Measurements from ENCODE around the gene KAT2B.
A peak's percentile ranks its signal among the peaks of the same experiment; 100 is the strongest.
"Not testable (repeated sequence)": the region's sequence is repeated elsewhere in the genome, so short reads cannot be mapped to it uniquely, and the experiment has no call there.

The KAT2B gene

DNA sequence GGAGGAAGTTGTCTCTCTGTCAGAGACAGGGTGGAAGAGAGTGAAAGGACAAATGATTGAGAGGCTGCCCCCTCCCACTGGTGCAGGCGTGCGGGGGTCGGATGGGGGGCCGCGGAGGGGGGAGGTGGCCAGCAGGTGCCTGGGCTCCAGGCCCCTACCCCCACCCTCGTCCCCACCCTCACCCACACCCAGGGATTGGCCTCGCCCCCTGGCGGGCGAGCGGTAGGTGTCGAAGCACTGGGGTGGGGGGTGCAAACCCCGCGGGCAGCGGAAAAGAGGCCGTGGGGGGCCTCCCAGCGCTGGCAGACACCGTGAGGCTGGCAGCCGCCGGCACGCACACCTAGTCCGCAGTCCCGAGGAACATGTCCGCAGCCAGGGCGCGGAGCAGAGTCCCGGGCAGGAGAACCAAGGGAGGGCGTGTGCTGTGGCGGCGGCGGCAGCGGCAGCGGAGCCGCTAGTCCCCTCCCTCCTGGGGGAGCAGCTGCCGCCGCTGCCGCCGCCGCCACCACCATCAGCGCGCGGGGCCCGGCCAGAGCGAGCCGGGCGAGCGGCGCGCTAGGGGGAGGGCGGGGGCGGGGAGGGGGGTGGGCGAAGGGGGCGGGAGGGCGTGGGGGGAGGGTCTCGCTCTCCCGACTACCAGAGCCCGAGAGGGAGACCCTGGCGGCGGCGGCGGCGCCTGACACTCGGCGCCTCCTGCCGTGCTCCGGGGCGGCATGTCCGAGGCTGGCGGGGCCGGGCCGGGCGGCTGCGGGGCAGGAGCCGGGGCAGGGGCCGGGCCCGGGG lies at the start of gene KAT2B:
KAT2B (plus strand) TSS at position 682 of the 783 bp plus-strand sequence; CDS start at position 714, 32 bp downstream.
- H3K36me3 ChIP-seq (ENCODE audit: control insufficient read depth, insufficient read depth, low read length) = no peaks in the 10 kb centered on the region
- H3K9ac ChIP-seq (ENCODE audit: low read depth, low read length) = no peak within 1 kb of the TSS
- H3K4me3 ChIP-seq (ENCODE audit: low read depth, low read length) = peak within 1 kb of the TSS; percentile 77
- H3K9me3 ChIP-seq (ENCODE audit: control insufficient read depth, insufficient read depth, low read length) = no peaks in the 10 kb centered on the region
- H3K27ac ChIP-seq (ENCODE audit: low read depth, low read length) = peak within 1 kb of the TSS; percentile 75
- peaks cover 30% of the 10 kb centered on the region for H3K27me3 ChIP-seq (ENCODE audit: control insufficient read depth, insufficient read depth, low read length)
- peaks cover 11% of the 10 kb centered on the region; the same call in 1 of the 2 replicates for H3K4me1 ChIP-seq (ENCODE audit: control insufficient read depth, insufficient read depth, low read length)

DNA sequence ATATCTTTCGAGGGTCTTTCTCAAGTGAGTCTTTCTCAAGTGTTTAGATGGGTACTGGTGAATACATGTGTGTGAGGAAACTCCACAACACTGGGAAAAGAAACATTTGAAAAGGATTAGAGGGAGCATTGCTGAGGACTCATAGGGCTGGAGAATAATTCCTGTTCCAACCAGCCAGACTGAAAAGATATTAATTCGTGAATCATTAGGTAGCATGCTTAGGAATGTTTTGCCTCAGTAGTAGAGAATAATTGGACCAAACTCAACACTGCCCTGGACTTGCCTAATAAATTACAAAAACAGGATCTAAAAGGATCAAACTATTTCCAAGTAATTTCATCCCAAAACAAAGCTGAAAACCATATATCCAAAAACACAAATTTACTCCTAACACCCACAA lies 45.5 kb upstream of the KAT2B start:
- Histone ChIP-seq H3K9me3 (ENCODE audit: control insufficient read depth, insufficient read depth, low read length) (no peaks in the 10 kb centered on the region), H3K9ac (ENCODE audit: low read depth, low read length) (no peak overlapping the region), H3K27ac (ENCODE audit: low read depth, low read length) (no peak overlapping the region), H3K4me3 (ENCODE audit: low read depth, low read length) (no peak overlapping the region), H3K4me1 (ENCODE audit: control insufficient read depth, insufficient read depth, low read length) (no peaks in the 10 kb centered on the region), H3K36me3 (ENCODE audit: control insufficient read depth, insufficient read depth, low read length) (no peaks in the 10 kb centered on the region), H3K27me3 (ENCODE audit: control insufficient read depth, insufficient read depth, low read length) (no peaks in the 10 kb centered on the region)

DNA sequence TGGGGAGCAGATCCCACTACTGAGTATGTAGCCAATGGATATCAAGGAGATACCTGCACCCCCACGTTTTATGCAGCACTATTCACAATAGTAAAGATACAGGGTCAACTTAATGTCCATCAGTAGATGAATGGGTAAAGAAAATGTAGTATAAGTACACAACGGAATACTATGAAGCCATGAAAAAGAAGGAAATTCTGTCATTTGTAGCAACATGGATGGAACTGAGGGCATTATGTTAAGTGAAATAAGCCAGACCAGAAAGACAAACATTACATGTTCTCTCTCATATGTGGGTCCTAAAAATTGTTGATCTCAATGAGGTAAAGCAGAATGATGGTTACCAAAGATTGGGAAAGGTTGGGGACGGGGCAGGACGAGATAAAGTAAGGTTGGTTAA lies 42.7 kb upstream of the KAT2B start:
- Histone ChIP-seq H3K27me3 (ENCODE audit: control insufficient read depth, insufficient read depth, low read length) (no peaks in the 10 kb centered on the region), H3K9ac (ENCODE audit: low read depth, low read length) (no peak overlapping the region), H3K4me3 (ENCODE audit: low read depth, low read length) (no peak overlapping the region), H3K27ac (ENCODE audit: low read depth, low read length) (no peak overlapping the region), H3K36me3 (ENCODE audit: control insufficient read depth, insufficient read depth, low read length) (no peaks in the 10 kb centered on the region), H3K4me1 (ENCODE audit: control insufficient read depth, insufficient read depth, low read length) (no peaks in the 10 kb centered on the region), H3K9me3 (ENCODE audit: control insufficient read depth, insufficient read depth, low read length) (no peaks in the 10 kb centered on the region)

DNA sequence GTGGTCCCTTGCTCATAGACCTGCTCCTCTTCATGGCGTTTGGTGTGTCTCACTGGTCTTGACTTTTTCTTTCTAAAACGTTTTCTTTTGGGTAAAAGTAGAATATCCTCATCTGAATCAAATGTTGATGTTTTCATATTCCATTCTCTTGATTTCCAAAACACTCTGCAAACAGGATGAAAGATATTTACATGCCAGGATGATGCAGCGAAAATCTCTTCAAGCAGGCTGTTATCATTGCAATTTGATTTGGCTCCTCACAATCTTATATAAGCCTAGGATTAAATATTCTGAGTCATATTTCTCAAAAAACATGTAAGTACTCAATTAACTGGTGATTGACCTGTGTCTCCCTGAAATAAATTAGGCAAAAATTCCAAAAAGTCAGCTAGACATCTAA lies 38.3 kb upstream of the KAT2B start:
- no peaks in the 10 kb centered on the region for H3K4me1 ChIP-seq (ENCODE audit: control insufficient read depth, insufficient read depth, low read length)
- H3K9ac ChIP-seq (ENCODE audit: low read depth, low read length) = no peak overlapping the region
- H3K27ac ChIP-seq (ENCODE audit: low read depth, low read length) = no peak overlapping the region
- no peak overlapping the region for H3K4me3 ChIP-seq (ENCODE audit: low read depth, low read length)
- no peaks in the 10 kb centered on the region for H3K27me3 ChIP-seq (ENCODE audit: control insufficient read depth, insufficient read depth, low read length)
- no peaks in the 10 kb centered on the region for H3K9me3 ChIP-seq (ENCODE audit: control insufficient read depth, insufficient read depth, low read length)
- no peaks in the 10 kb centered on the region for H3K36me3 ChIP-seq (ENCODE audit: control insufficient read depth, insufficient read depth, low read length)

DNA sequence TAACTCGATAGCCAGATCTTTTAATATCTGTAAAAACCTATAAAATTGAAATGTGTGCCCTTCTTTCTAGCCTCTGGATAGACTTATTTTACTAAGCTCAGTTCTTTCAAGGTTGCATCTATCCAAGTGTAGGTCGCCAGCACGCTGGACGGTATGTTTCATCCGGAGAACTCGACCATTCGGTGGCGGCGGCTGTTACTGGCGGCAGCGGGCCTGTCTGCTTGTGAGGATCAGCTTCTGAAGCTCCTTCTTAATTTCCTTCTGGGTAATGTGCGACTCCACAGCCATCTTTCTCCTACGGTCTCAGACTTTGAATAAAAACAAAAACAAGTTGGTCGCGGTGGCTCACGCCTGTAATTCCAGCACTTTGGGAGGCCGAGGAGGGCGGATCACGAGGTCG lies 32.3 kb upstream of the KAT2B start:
- Histone ChIP-seq H3K9me3 (ENCODE audit: control insufficient read depth, insufficient read depth, low read length) (no peaks in the 10 kb centered on the region), H3K4me3 (ENCODE audit: low read depth, low read length) (no peak overlapping the region), H3K36me3 (ENCODE audit: control insufficient read depth, insufficient read depth, low read length) (no peaks in the 10 kb centered on the region), H3K9ac (ENCODE audit: low read depth, low read length) (no peak overlapping the region), H3K27me3 (ENCODE audit: control insufficient read depth, insufficient read depth, low read length) (no peaks in the 10 kb centered on the region), H3K27ac (ENCODE audit: low read depth, low read length) (no peak overlapping the region), H3K4me1 (ENCODE audit: control insufficient read depth, insufficient read depth, low read length) (no peaks in the 10 kb centered on the region)

DNA sequence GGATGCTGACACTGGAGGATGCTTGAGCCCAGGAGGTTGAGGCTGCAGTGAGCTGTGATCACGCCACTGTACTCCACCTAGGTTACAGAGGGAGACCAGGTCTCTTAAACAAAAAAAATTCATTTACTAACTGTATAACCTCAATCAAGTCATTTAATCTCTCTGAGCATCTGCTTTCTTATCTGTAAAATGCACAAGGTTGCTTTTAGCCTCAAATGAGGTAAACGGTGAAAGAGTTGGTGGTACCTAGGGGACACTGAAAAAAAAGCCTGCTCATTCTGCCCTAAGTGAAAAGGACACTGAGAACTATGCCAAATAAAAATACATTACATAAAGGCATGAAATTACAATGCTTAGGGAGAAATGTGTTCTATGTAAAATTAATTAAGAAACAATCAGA lies 31.6 kb upstream of the KAT2B start:
- Histone ChIP-seq H3K4me3 (ENCODE audit: low read depth, low read length) (no peak overlapping the region), H3K4me1 (ENCODE audit: control insufficient read depth, insufficient read depth, low read length) (no peaks in the 10 kb centered on the region), H3K27ac (ENCODE audit: low read depth, low read length) (no peak overlapping the region), H3K36me3 (ENCODE audit: control insufficient read depth, insufficient read depth, low read length) (no peaks in the 10 kb centered on the region), H3K9me3 (ENCODE audit: control insufficient read depth, insufficient read depth, low read length) (no peaks in the 10 kb centered on the region), H3K27me3 (ENCODE audit: control insufficient read depth, insufficient read depth, low read length) (no peaks in the 10 kb centered on the region), H3K9ac (ENCODE audit: low read depth, low read length) (no peak overlapping the region)

DNA sequence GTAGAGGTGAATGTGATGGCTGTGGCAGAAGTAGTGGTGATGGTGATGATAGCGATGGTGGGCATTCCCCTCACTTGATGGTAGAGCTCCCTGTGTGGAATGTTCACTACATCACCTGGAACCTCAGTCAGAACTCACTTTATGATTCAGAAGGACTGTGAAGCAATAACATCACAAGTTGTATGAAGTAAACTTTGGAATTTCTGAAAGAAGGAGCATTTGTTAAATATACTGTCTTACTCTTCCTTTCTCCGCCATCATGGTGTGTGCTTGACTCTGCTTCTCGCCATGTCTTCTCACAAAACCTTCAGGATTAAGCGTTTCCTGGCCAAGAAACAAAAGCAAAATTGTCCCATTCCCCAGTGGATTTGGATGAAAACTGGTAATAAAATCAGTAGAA lies 28.1 kb upstream of the KAT2B start, which contains the start of gene PP2D1:
PP2D1 (minus strand) TSS at position 101 of the 400 bp plus-strand sequence. CDS start 192 bp downstream, outside the sequence.
- H3K9me3 ChIP-seq (ENCODE audit: control insufficient read depth, insufficient read depth, low read length) = no peaks in the 10 kb centered on the region
- no peaks in the 10 kb centered on the region for H3K36me3 ChIP-seq (ENCODE audit: control insufficient read depth, insufficient read depth, low read length)
- H3K4me1 ChIP-seq (ENCODE audit: control insufficient read depth, insufficient read depth, low read length) = no peaks in the 10 kb centered on the region
- no peak within 1 kb of the TSS for H3K4me3 ChIP-seq (ENCODE audit: low read depth, low read length)
- H3K27me3 ChIP-seq (ENCODE audit: control insufficient read depth, insufficient read depth, low read length) = no peaks in the 10 kb centered on the region
- no peak within 1 kb of the TSS for H3K27ac ChIP-seq (ENCODE audit: low read depth, low read length)
- H3K9ac ChIP-seq (ENCODE audit: low read depth, low read length) = no peak within 1 kb of the TSS

DNA sequence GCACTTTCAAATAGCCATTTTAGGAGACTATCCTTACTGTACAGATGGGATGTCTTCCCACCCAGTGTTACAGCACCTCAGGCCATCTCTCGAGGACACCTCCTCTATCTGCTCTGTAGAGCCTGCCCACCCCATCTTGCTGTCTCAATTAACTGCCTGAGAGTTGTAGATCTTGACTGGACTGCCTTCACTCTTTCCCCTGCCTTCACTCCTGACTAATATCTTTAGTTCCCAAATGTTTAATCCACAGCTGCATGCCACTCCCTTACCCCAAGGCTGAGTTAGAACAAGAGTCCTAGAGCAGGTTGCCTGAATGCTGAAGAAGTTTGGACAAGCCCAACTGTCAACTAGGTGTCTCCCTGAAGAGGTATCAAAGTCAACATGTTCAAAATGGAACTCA lies 26.9 kb upstream of the KAT2B start:
- H3K9ac ChIP-seq (ENCODE audit: low read depth, low read length) = no peak overlapping the region
- H3K9me3 ChIP-seq (ENCODE audit: control insufficient read depth, insufficient read depth, low read length) = no peaks in the 10 kb centered on the region
- H3K4me1 ChIP-seq (ENCODE audit: control insufficient read depth, insufficient read depth, low read length) = no peaks in the 10 kb centered on the region
- H3K27ac ChIP-seq (ENCODE audit: low read depth, low read length) = no peak overlapping the region
- H3K36me3 ChIP-seq (ENCODE audit: control insufficient read depth, insufficient read depth, low read length) = no peaks in the 10 kb centered on the region
- no peak overlapping the region for H3K4me3 ChIP-seq (ENCODE audit: low read depth, low read length)
- H3K27me3 ChIP-seq (ENCODE audit: control insufficient read depth, insufficient read depth, low read length) = no peaks in the 10 kb centered on the region

DNA sequence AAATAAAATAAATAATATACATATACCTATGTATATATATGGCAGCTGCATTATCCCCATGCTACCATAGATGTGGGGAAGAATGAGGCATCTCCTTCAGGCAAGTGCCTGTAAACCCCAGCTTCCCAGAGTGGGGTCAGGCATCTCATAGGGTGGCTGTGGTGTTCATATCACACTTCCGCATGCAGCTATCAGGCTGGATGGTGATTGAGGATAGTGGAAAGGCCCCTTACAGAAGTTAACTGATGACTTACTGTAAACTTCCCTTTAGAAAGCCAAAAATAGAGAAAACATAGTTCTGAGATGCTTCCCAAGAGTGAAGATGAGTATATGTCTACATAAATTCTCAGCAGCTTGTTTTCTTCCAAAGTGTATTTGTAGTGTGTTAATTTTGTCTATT lies 24.7 kb upstream of the KAT2B start:
- H3K9me3 ChIP-seq (ENCODE audit: control insufficient read depth, insufficient read depth, low read length) = no peaks in the 10 kb centered on the region
- H3K4me3 ChIP-seq (ENCODE audit: low read depth, low read length) = no peak overlapping the region
- H3K27me3 ChIP-seq (ENCODE audit: control insufficient read depth, insufficient read depth, low read length) = no peaks in the 10 kb centered on the region
- no peaks in the 10 kb centered on the region for H3K36me3 ChIP-seq (ENCODE audit: control insufficient read depth, insufficient read depth, low read length)
- no peak overlapping the region for H3K9ac ChIP-seq (ENCODE audit: low read depth, low read length)
- H3K27ac ChIP-seq (ENCODE audit: low read depth, low read length) = no peak overlapping the region
- H3K4me1 ChIP-seq (ENCODE audit: control insufficient read depth, insufficient read depth, low read length) = no peaks in the 10 kb centered on the region

DNA sequence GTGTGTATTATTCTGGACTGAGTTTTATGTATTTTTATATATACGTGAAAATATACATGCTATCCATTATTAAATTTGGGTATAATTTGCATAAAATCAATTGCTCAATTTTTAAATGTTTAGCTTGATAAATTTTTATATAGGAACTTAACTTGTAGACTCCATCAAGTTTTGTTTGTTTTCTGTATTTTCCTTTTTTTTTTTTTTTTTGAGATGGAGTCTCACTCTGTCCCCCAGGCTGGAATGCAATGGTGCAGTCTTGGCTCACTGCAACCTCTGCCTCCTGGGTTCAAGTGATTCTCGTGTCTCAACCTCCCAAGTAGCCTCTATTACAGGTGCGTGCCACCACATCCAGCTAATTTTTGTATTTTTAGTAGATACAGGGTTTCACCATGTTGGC lies 24.2 kb upstream of the KAT2B start:
- H3K4me1 ChIP-seq (ENCODE audit: control insufficient read depth, insufficient read depth, low read length); H3K9me3 ChIP-seq (ENCODE audit: control insufficient read depth, insufficient read depth, low read length); H3K36me3 ChIP-seq (ENCODE audit: control insufficient read depth, insufficient read depth, low read length); H3K27ac ChIP-seq (ENCODE audit: low read depth, low read length); H3K27me3 ChIP-seq (ENCODE audit: control insufficient read depth, insufficient read depth, low read length); H3K4me3 ChIP-seq (ENCODE audit: low read depth, low read length); H3K9ac ChIP-seq (ENCODE audit: low read depth, low read length): not testable (repeated sequence)

DNA sequence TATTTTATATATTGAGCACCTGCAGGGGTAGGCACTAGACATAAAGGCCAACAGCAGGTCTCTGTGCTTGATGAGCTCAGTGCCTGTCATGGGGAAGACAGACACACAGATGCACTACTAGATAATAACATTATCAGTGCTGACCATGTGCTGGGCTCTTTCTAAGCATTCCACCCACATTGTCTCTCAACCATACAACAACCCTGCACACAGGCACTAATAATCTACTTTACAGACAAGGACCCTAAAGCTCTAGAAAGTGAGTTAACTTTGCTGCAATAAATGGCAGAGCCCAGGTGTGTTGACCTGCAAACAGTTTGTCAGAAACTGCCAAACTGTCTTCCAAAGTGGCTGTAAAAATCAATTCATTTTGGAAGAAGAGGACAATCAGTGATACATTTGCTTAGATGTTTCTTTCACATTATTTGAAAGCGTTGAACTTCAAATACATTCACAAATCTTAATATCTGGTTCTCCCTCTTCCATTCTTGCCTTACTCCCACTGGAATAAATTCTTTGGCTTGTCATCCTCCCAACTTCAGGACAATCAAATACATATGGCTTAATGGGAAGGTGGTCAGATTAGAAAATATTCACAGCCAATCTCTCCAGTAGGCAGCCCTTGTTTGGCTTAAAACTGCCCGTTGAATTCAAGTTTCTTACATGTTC lies 17.2 kb upstream of the KAT2B start:
- H3K9me3 ChIP-seq (ENCODE audit: control insufficient read depth, insufficient read depth, low read length) = no peaks in the 10 kb centered on the region
- H3K27ac ChIP-seq (ENCODE audit: low read depth, low read length) = no peak overlapping the region
- H3K9ac ChIP-seq (ENCODE audit: low read depth, low read length) = no peak overlapping the region
- no peaks in the 10 kb centered on the region for H3K4me1 ChIP-seq (ENCODE audit: control insufficient read depth, insufficient read depth, low read length)
- H3K4me3 ChIP-seq (ENCODE audit: low read depth, low read length) = no peak overlapping the region
- no peaks in the 10 kb centered on the region for H3K27me3 ChIP-seq (ENCODE audit: control insufficient read depth, insufficient read depth, low read length)
- H3K36me3 ChIP-seq (ENCODE audit: control insufficient read depth, insufficient read depth, low read length) = no peaks in the 10 kb centered on the region

All from HUES48 (cell line).